Activated B cell treated with CpG ODN at 0.5 μM for 24 hours (primary cell): ENCODE data around the gene RASSF10. TPM values are rescaled to one million over a fixed set of nuclear protein-coding genes. Genes with fewer than 3 reads are reported as not detected.

Source experiments
- ATAC-seq: fragments of 200-7000 bp; cut with Tn5 transposase; one replicate; pipeline ENCODE4 v1.10.0; 2021; ENCODE audit warnings: low read depth, mild to moderate bottlenecking, moderate library complexity
- CTCF ChIA-PET: fragments of 350-600 bp; sonication (Branson Sonifier 250); formaldehyde crosslinking; loops from one replicate; lab custom pipeline; 2021; ENCODE audit warnings: antibody characterized with exemption; lab: Charles Lee
- POLR2A ChIA-PET: fragments of 350-600 bp; sonication (Branson Sonifier 250); formaldehyde crosslinking; loops from one replicate; lab custom pipeline; 2021; ENCODE audit warnings: antibody characterized with exemption; lab: Charles Lee
- DNase-seq: peaks from one replicate; pipeline ENCODE4 v3.0.0; 2022
- H3K27ac Mint-ChIP-seq: one replicate; pipeline ENCODE4 v1.8.0; 2020; ENCODE audit warnings: mixed read lengths
- H3K27me3 Mint-ChIP-seq: one replicate; pipeline ENCODE4 v1.8.0; 2021; ENCODE audit warnings: mixed read lengths
- H3K36me3 Mint-ChIP-seq: one replicate; pipeline ENCODE4 v1.8.0; 2021; ENCODE audit warnings: low read depth, mixed read lengths
- H3K4me1 Mint-ChIP-seq: one replicate; pipeline ENCODE4 v1.8.0; 2021; ENCODE audit warnings: mixed read lengths
- H3K4me3 Mint-ChIP-seq: one replicate; pipeline ENCODE4 v1.8.0; 2020; ENCODE audit warnings: mild to moderate bottlenecking, mixed read lengths
- H3K9me3 Mint-ChIP-seq: one replicate; pipeline ENCODE4 v1.8.0; 2020; ENCODE audit warnings: mixed read lengths
- intact Hi-C: fragments of 100-400 bp; cut with micrococcal nuclease; formaldehyde crosslinking; loops from one replicate; pipeline ENCODE4 v1.15.1; 2024
- total RNA-seq: library from RNA; stranded (reverse); gene quantifications from 2 replicates; pipeline ENCODE4 v1.2.3, GENCODE V29; 2022
- TF ChIP-seq, protein P1 (sequence below): fragments of 200-600 bp; IDR thresholded peaks from one replicate; pipeline ENCODE4 v1.8.0; 2022; ENCODE audit warnings: antibody characterized with exemption, mild to moderate bottlenecking

RASSF10 gene
- total RNA-seq, 1 donor from 2014 or later: not detected

GRCh38 chr11:13046637-13047570 is 37.8 kb downstream of the RASSF10 start:
- intact Hi-C loops: no loop called here
- POLR2A ChIA-PET: no interaction called here
- CTCF ChIA-PET: no interaction called here
- Mint-ChIP-seq H3K4me1 (no peaks in the 10 kb centered on the region), H3K27me3 (peaks cover 8% of the 10 kb centered on the region), H3K27ac (no peak overlapping the region), H3K36me3 (no peaks in the 10 kb centered on the region), H3K4me3 (no peak overlapping the region), H3K9me3 (peaks cover 2% of the 10 kb centered on the region)
- TF ChIP-seq, protein P1, sequence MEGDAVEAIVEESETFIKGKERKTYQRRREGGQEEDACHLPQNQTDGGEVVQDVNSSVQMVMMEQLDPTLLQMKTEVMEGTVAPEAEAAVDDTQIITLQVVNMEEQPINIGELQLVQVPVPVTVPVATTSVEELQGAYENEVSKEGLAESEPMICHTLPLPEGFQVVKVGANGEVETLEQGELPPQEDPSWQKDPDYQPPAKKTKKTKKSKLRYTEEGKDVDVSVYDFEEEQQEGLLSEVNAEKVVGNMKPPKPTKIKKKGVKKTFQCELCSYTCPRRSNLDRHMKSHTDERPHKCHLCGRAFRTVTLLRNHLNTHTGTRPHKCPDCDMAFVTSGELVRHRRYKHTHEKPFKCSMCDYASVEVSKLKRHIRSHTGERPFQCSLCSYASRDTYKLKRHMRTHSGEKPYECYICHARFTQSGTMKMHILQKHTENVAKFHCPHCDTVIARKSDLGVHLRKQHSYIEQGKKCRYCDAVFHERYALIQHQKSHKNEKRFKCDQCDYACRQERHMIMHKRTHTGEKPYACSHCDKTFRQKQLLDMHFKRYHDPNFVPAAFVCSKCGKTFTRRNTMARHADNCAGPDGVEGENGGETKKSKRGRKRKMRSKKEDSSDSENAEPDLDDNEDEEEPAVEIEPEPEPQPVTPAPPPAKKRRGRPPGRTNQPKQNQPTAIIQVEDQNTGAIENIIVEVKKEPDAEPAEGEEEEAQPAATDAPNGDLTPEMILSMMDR: no peak
- DNase-seq (no peak), ATAC-seq (no peak)

DNA sequence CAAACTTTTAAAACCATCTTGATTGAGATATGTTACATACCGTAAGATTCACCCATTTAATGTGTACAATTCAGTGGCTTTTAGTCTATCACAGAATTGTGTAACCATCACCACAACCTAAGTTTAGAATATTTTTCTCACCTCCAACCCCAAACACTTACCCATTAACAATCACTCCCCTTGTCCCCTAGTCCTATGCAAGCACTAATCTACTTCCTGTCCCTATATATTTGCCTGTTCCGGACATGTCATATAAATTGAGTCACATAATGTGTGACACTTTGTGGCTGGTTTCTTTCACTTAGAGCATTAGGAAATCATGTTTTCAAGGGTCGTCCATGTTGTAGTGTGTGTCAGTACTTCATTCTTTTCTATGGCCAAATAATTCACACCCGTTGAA is 38.8 kb downstream of the RASSF10 start:
- Mint-ChIP-seq H3K27me3 (peaks cover 13% of the 10 kb centered on the region), H3K27ac (no peak overlapping the region), H3K4me3 (no peak overlapping the region), H3K9me3 (peaks cover 2% of the 10 kb centered on the region), H3K4me1 (no peaks in the 10 kb centered on the region), H3K36me3 (no peaks in the 10 kb centered on the region)
- intact Hi-C loops: no loop called here
- POLR2A ChIA-PET: no interaction called here
- ATAC-seq (no peak), DNase-seq (no peak)
- TF ChIP-seq, protein P1: no peak
- CTCF ChIA-PET: no interaction called here

GRCh38 chr11:13051257-13051656 is 42.1 kb downstream of the RASSF10 start:
- Mint-ChIP-seq H3K4me3 (no peak overlapping the region), H3K4me1 (no peaks in the 10 kb centered on the region), H3K27ac (no peak overlapping the region), H3K9me3 (peaks cover 2% of the 10 kb centered on the region), H3K36me3 (no peaks in the 10 kb centered on the region), H3K27me3 (peaks cover 13% of the 10 kb centered on the region)
- DNase-seq (no peak), ATAC-seq (no peak)
- intact Hi-C loops: no loop called here
- POLR2A ChIA-PET: no interaction called here
- CTCF ChIA-PET: no interaction called here
- TF ChIP-seq, protein P1: no peak

DNA sequence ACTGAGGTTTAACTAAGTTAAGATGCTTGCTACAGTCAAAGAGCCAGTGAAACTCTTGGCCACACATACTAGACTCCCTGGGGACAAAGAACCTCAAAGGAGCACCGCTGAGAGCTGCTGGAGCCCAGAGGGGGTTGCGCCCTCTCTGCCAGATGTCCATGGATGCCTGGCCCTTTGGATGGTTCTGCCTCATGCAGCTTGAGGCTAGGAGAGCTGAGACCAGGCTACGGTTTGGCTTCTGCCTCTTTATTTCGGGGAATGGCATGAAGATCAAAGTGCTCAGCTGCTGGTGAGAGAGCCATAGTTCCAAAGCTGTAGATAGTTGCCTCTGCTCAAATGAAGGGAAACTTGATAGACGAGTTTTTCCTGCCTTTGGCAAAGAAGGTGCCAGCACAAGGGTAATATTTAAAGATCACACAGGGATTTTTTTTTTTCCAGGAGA is 43.0 kb downstream of the RASSF10 start:
- CTCF ChIA-PET: no interaction called here
- Mint-ChIP-seq H3K36me3 (no peaks in the 10 kb centered on the region), H3K27ac (no peak overlapping the region), H3K4me1 (no peaks in the 10 kb centered on the region), H3K4me3 (no peak overlapping the region), H3K27me3 (peaks cover 13% of the 10 kb centered on the region), H3K9me3 (peaks cover 2% of the 10 kb centered on the region)
- POLR2A ChIA-PET: no interaction called here
- DNase-seq (no peak), ATAC-seq (no peak)
- intact Hi-C loops: no loop called here
- TF ChIP-seq, protein P1: no peak

- ChIA-PET POLR2A (no interaction called here), CTCF (no interaction called here)
- Mint-ChIP-seq H3K4me1 (no peaks in the 10 kb centered on the region), H3K4me3 (no peak overlapping the region), H3K27me3 (peaks cover 13% of the 10 kb centered on the region), H3K9me3 (peaks cover 2% of the 10 kb centered on the region), H3K36me3 (no peaks in the 10 kb centered on the region), H3K27ac (no peak overlapping the region)
- ATAC-seq (no peak), DNase-seq (no peak)
- TF ChIP-seq, protein P1: no peak
- intact Hi-C loops: no loop called here
Observed at GRCh38 chr11:13053255-13053917, 44.3 kb downstream of the RASSF10 start.
